ENCODE results near the gene MMP24. TPM values are rescaled to one million over a fixed set of nuclear protein-coding genes. Genes with fewer than 3 reads are reported as not detected.
"Not testable (repeated sequence)": the region's sequence is repeated elsewhere in the genome, so short reads cannot be mapped to it uniquely, and the experiment has no call there.

Gene MMP24
- total RNA-seq, 1 experiment from 2014 or later = 13.0 TPM

DNA sequence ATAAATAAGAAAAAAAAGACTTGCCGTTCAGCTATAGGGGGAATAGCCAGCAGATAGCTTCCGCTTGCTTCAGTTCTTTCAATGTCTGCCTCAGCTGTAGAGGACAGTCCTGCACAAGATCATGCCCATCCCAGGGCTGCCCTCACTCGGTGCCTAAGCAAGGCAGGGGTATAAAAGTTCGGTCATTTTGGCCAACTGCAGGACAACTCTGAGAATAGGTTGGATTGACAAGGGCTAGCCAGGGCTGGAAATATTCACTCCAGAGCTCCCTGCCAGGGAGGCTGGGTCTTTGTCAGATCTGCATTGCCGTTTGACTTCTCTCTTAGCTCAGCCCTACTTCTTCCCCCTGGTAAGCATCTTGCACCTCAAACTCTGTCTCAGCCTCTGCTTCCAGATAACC, 46.2 kb upstream of the MMP24 start:
- no TSS peak for BruUV-seq (replicated peaks)
- no peaks in the 10 kb centered on the region for H3K36me3 ChIP-seq (ENCODE audit: control insufficient read depth, insufficient read depth, low read length)
- Mint-ChIP-seq H3K4me3 (ENCODE audit: unreplicated experiment) (no peak overlapping the region), H3K4me1 (ENCODE audit: low read depth, unreplicated experiment) (peaks cover 33% of the 10 kb centered on the region), H3K27ac (ENCODE audit: unreplicated experiment) (no peak overlapping the region), H3K27me3 (ENCODE audit: insufficient read depth, unreplicated experiment) (no peaks in the 10 kb centered on the region), H3K36me3 (ENCODE audit: insufficient read depth, unreplicated experiment) (no peaks in the 10 kb centered on the region), H3K9me3 (ENCODE audit: unreplicated experiment) (peaks cover 16% of the 10 kb centered on the region)
- H3K4me3 ChIP-seq (ENCODE audit: low read depth, low read length) = no peak overlapping the region
- POLR2A ChIA-PET = interaction anchor here (0.8 kb wide), 1 partner anchor 275 kb away, joined by 4 read pairs; the partner anchor contains the start of gene CEP250
- H3K9me3 ChIP-seq = no peaks in the 10 kb centered on the region; the same call in 1 of the 2 replicates
- H3K4me1 ChIP-seq = peaks cover 26% of the 10 kb centered on the region
- DNase-seq = no peak
- intact Hi-C loops (cut with micrococcal nuclease; ENCODE audit: unreplicated experiment) = no loop called here
- H3K27me3 ChIP-seq (replicated peaks; ENCODE audit: control insufficient read depth, insufficient read depth, low read length) = no peaks in the 10 kb centered on the region
- TF ChIP-seq, protein P1, sequence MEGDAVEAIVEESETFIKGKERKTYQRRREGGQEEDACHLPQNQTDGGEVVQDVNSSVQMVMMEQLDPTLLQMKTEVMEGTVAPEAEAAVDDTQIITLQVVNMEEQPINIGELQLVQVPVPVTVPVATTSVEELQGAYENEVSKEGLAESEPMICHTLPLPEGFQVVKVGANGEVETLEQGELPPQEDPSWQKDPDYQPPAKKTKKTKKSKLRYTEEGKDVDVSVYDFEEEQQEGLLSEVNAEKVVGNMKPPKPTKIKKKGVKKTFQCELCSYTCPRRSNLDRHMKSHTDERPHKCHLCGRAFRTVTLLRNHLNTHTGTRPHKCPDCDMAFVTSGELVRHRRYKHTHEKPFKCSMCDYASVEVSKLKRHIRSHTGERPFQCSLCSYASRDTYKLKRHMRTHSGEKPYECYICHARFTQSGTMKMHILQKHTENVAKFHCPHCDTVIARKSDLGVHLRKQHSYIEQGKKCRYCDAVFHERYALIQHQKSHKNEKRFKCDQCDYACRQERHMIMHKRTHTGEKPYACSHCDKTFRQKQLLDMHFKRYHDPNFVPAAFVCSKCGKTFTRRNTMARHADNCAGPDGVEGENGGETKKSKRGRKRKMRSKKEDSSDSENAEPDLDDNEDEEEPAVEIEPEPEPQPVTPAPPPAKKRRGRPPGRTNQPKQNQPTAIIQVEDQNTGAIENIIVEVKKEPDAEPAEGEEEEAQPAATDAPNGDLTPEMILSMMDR (IDR thresholded peaks at IDR 0.05; ENCODE audit: insufficient read depth in 1 of 2, low read depth in 1 of 2, low read length in 1 of 2, severe bottlenecking in 1 of 2, unreplicated experiment in 1 of 2) = no peak
- CTCF ChIA-PET = interaction anchor here (1.0 to 2.0 kb wide), 2 partner anchors 35 to 84 kb away, joined by 3 to 8 read pairs; no protein-coding TSS in a partner anchor

DNA sequence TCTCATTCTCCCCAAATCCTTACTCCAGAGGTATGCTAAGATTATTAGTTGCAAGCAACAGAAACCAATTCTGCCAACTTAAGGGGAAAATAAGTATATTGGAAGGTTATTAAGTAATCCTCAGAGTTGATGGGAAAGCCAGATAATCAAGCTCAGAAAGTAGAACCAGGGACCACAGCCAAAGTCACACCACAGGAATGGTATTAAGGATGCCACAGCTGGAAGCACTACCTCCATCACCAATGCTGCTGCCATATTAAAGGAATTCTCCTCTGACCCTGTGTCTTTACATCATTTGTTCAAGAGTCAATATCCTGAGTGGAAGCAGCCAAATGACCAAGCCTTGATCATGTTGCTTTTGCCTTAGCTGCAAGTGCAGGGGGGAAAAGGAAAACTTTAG, 44.8 kb upstream of the MMP24 start:
- Mint-ChIP-seq H3K27ac (ENCODE audit: unreplicated experiment) (no peak overlapping the region), H3K27me3 (ENCODE audit: insufficient read depth, unreplicated experiment) (no peaks in the 10 kb centered on the region), H3K9me3 (ENCODE audit: unreplicated experiment) (peaks cover 20% of the 10 kb centered on the region), H3K4me1 (ENCODE audit: low read depth, unreplicated experiment) (peaks cover 22% of the 10 kb centered on the region), H3K4me3 (ENCODE audit: unreplicated experiment) (no peak overlapping the region), H3K36me3 (ENCODE audit: insufficient read depth, unreplicated experiment) (no peaks in the 10 kb centered on the region)
- Histone ChIP-seq H3K27me3 (replicated peaks; ENCODE audit: control insufficient read depth, insufficient read depth, low read length) (no peaks in the 10 kb centered on the region), H3K36me3 (ENCODE audit: control insufficient read depth, insufficient read depth, low read length) (no peaks in the 10 kb centered on the region), H3K9me3 (no peaks in the 10 kb centered on the region; the same call in 1 of the 2 replicates), H3K4me1 (peaks cover 18% of the 10 kb centered on the region), H3K4me3 (ENCODE audit: low read depth, low read length) (no peak overlapping the region)
- BruUV-seq (replicated peaks) = no TSS peak
- DNase-seq = no peak
- POLR2A ChIA-PET = no interaction called here
- intact Hi-C loops (cut with micrococcal nuclease; ENCODE audit: unreplicated experiment) = no loop called here
- CTCF ChIA-PET = interaction anchor here (1.0 kb wide), 1 partner anchor 37 kb away, joined by 4 read pairs; no protein-coding TSS in a partner anchor
- TF ChIP-seq, protein P1 (IDR thresholded peaks at IDR 0.05; ENCODE audit: insufficient read depth in 1 of 2, low read depth in 1 of 2, low read length in 1 of 2, severe bottlenecking in 1 of 2, unreplicated experiment in 1 of 2) = no peak

DNA sequence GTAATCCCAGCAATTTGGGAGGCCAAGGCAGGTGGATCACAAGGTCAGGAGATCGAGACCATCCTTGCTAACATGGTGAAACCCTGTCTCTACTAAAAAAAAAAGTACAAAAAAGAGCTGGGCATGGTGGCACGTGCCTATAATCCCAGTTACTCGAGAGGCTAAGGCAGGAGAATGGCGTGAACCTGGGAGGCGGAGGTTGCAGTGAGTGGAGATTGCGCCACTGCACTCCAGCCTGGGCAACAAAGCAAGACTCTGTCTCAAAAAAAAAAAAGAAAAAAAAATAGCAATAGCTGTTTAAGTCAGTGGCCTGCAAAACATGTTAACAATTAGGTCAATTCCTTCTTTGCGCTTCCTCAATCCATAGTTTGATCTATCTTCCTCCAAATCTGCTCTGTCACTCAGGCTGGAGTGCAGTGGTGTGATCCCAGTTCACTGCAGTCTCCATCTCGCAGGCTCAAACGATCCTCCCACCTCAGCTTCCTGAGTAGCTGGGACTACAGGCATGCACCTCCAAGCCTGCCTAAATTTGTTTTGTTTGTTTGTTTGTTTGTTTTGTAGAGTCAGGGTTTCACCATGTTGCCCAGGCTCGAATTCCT, 39.7 kb upstream of the MMP24 start:
- not testable (repeated sequence) for H3K27me3 Mint-ChIP-seq (ENCODE audit: insufficient read depth, unreplicated experiment); DNase-seq; H3K27me3 ChIP-seq (replicated peaks; ENCODE audit: control insufficient read depth, insufficient read depth, low read length); BruUV-seq (replicated peaks); H3K36me3 Mint-ChIP-seq (ENCODE audit: insufficient read depth, unreplicated experiment); H3K36me3 ChIP-seq (ENCODE audit: control insufficient read depth, insufficient read depth, low read length); H3K4me3 ChIP-seq (ENCODE audit: low read depth, low read length)
- ChIA-PET POLR2A (interaction anchor here (1.0 kb wide), 1 partner anchor 76 kb away, joined by 7 read pairs; no protein-coding TSS in a partner anchor), CTCF (interaction anchor here (0.6 to 2.2 kb wide), 3 partner anchors 38 to 76 kb away, joined by 5 to 19 read pairs (median 6); partner anchors contain the start of gene EDEM2)
- peak overlapping the region; percentile 11 for H3K4me3 Mint-ChIP-seq (ENCODE audit: unreplicated experiment)
- peaks cover 37% of the 10 kb centered on the region for H3K9me3 Mint-ChIP-seq (ENCODE audit: unreplicated experiment)
- peaks cover 13% of the 10 kb centered on the region; the same call in 1 of the 2 replicates for H3K9me3 ChIP-seq
- intact Hi-C loops (cut with micrococcal nuclease; ENCODE audit: unreplicated experiment) = loop anchor here (1.0 kb wide), 3 partner anchors 12 to 39 kb away; partner anchors contain the start of gene EDEM2
- H3K4me1 Mint-ChIP-seq (ENCODE audit: low read depth, unreplicated experiment) = peaks cover 31% of the 10 kb centered on the region
- H3K27ac Mint-ChIP-seq (ENCODE audit: unreplicated experiment) = peak overlapping the region; percentile 43
- peaks cover 40% of the 10 kb centered on the region for H3K4me1 ChIP-seq

Measured in Caco-2 (cell line).